HuH-7 (cell line): ENCODE measurements around the gene FHIT.
"Not testable (repeated sequence)": the region's sequence is repeated elsewhere in the genome, so short reads cannot be mapped to it uniquely, and the experiment has no call there.

ENCODE experiments used
- DNase-seq: peaks from one replicate; pipeline ENCODE4 v3.0.0; 2011; ENCODE audit warnings: low spot score

FHIT gene

DNA sequence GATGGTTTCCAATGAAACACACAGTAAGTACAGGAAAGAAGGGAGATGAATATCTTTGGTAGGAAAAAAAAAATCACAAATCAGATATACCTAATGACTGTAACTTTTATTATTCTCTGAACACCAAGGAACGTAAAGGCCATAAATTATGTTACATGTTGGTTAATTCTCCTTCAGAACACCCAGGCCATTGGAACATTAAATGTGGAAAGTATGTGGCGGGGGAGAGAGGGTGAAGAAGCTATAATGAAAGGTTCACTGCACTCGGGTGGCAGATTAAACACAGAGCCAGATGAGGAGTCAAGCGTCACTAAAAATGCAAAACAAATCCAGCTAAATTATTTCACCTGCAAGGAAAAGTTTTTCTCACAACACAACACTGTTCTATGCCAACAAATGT is 193.8 kb downstream of the FHIT start:
- DNase-seq, result no peak

DNA sequence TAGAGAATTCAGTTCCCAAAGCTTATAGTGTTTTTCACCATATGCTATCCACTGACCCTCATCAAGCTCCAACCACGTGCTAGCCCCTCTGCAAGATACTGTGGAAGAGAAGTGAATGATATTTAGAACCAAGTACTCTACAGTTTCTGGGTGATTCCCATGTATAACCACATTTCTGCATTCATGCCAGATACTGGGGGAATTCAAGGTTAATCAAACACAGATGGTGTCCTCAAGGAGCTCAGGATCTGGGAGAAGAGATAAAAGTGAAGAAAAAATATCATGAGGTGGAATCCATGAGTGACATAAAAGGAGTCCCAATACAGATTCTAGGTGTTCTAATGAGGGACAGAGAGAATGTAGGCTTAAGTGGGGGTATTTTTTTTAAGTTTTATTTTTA is 195.8 kb downstream of the FHIT start:
- no peak for DNase-seq

DNA sequence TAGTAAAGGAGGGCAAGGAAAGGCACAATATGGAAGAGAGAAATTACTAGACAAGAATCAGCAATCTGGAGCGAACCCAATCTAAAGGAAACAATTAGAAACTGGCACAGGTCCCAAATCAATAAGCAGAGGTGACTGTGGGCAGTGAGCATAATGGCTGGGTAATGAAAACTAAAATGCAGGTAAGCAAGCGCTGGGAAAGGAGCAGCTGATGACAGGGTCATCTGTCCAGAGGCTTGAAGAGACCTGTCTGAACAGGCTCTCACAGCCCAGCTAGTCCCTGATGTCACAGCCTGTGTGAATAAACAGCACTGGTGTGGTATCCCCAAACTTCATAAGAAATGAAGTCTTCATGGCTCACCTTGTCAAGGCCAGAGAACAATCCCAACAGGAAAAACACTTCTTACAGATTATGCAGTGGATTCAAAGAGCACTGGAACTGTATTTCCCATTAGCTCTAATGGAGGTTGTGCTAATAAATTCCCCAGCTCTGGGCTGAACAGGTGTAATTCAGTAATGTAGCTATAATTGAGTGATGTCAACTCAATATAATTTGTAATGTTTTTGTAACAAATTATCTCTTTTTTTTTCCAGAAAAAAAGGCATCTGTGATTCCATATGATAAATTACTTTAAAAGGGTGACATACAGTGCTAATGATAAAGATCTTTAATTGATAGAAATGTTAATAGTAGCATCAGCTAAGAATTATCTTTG is 197.3 kb downstream of the FHIT start:
- DNase-seq, result no peak

DNA sequence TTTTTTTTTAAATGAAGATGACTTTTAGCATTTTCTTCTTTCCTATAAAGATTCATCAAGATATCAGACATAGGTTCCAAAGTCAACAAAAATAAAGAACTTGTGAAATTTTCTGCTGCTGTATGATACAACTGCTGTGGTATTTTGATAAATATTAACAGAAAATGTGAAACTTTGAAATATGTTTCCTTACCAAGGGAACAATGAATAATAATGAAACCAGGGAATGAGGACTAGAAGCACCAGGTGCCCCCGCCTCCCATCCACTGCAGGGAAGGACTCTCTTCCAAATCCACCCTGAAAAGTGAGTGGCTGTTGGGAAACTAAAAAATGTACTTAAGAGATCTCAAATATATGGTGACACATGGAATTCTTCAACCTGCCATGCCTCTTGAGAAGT is 198.4 kb downstream of the FHIT start:
- no peak for DNase-seq

- no peak for DNase-seq
These were observed 199.6 kb downstream of the FHIT start for GRCh38 chr3:61051666-61052065.

GRCh38 chr3:61045169-61045568 is 206.1 kb downstream of the FHIT start:
- not testable (repeated sequence) for DNase-seq

- no peak for DNase-seq
These were observed 208.1 kb downstream of the FHIT start for GRCh38 chr3:61043156-61043555.

- no peak for DNase-seq
These were observed 210.6 kb downstream of the FHIT start for GRCh38 chr3:61040618-61041017.

DNA sequence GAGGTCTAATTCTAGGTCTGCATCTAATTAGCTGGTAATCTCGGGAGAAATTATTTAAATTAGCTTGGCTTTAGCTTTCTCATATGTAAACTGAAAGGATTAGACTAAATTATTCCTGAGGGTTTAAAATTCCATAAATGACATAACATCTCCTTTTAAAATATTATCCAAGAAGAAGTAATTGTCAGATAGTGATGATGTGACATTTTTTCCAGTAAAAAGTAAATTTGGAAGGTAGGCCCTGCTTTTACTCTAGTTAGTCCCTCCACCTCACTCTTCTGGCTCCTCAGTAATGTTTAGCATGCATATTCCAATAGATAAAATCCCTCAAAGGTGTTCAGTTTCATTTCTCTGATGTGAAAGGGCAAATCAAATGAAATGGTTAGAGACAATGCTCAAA is 215.7 kb downstream of the FHIT start:
- DNase-seq, result no peak

DNA sequence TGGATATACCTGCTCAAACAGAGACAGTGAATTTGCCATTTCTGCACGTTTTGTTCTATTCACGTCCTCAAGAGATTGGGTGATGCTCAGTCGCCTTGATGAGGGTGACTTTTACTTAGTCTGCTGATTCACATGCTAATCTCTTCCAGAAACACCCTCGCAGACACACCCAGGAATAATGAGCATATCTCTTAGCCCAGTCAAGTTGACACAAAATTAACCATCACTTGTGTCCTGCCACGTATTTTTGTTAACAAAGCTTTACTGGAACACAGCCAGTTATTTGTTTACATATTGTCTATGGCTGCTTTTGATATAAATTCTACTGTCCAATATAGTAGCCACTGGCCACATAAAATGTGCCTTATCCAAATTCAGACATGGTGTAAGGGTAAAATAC is 218.3 kb downstream of the FHIT start:
- no peak for DNase-seq

DNA sequence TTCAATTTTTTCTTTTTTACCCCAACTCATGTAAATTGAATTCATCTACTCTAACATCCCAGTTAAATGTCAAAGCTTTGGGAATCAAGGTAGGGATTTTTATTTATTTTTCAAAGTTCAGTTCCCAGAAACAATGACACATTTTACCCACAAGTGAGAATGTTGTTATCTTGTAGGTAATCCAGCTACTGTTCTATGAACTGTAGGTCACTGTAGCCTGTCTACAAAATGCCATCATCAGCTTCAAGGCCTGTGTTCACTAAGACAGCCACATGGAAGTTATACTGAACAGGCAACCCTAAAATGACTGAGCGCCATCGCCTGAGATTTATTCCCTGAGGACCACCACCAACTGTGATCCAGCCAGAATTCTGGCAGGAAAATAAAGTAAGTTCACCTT is 219.7 kb downstream of the FHIT start:
- DNase-seq, result no peak

- DNase-seq, result no peak
These were observed 220.7 kb downstream of the FHIT start for GRCh38 chr3:61030469-61031035.

- DNase-seq, result no peak
These were observed 222.1 kb downstream of the FHIT start for GRCh38 chr3:61029194-61029593.

DNA sequence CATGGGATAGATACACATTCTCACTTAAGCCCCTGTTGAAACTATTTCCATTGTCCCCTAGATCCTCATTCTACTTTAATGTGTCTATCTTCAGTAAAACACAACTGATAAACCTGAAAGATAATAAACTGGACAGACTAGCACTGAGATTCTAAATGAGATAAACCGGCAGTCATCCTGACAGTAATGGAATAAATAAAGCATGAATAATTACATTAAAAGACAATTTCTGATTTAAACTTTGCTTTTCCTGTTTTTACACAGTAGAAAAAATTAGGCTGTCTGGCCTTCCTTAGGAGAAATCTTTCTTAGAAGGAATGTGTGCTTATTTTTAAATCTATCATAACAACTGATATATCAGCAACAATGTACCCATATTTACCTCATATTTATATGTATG is 232.4 kb downstream of the FHIT start:
- no peak for DNase-seq

DNA sequence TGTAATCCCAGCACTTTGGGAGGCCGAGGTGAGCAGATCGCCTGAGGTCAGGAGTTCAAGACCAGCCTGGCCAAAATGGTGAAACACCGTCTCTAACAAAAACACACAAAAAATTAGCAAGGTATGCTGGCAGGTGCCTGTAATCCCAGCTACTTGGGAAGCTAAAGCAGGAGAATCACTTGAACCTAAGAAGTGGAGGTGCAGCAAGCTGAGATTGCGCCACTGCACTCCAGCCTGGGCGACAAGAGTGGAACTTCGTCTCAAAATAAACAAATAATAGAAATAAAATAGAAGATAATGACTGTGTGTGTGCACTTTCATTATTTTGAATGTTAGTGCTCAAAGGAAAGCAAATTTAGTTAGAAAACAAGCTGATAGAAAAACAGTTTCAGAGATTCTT is 234.2 kb downstream of the FHIT start:
- DNase-seq, result not testable (repeated sequence)

- DNase-seq, result no peak
These were observed 235.4 kb downstream of the FHIT start for GRCh38 chr3:61015859-61016258.

- no peak for DNase-seq
These were observed 235.8 kb downstream of the FHIT start for GRCh38 chr3:61015408-61015807.

- no peak for DNase-seq
These were observed 242.3 kb downstream of the FHIT start for GRCh38 chr3:61008998-61009380.

- no peak for DNase-seq
These were observed 242.9 kb downstream of the FHIT start for GRCh38 chr3:61008153-61008997.

DNA sequence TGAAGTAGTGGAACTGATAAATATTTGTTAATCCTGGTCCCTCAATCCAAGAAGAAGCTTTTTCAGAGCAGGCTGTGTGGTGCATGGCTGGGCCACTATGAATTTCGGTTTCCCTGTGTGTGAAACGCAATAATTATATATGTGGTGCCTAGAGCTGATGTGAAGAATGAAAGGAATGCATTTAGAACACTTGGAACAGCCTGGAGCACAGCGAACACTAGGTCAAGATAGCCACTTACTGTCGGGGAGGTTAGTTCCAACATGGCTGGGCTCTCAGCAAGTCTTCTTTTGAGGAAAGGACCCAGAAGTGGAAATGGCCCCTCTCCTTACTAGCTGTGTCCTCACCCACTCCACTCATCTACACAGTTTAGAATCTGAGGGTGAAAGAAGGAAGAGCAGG is 245.7 kb downstream of the FHIT start:
- DNase-seq, result no peak

GRCh38 chr3:60998858-60999257 is 252.4 kb downstream of the FHIT start:
- no peak for DNase-seq

- DNase-seq, result no peak
These were observed 258.9 kb downstream of the FHIT start for GRCh38 chr3:60992395-60992794.

DNA sequence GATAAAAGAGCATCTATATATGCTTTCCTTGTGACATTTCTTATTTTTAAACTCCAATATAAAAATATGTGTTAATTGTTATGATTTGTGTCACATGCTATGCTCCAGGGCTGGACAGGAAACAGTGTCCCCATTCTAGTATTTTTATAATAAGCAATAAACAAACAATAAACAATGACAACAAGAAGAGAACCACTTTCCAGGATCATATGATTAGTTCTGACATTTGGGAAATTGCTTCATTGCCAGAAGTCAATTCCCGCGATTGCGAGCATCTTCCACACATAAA is 260.9 kb downstream of the FHIT start:
- no peak for DNase-seq
